Hematopoietic multipotent progenitor cell treated with erythropoietin and hydrocortisone succinate and interleukin-3 and kit ligand, for 6 days (in vitro differentiated cells): Measurements from ENCODE around the gene WDR33.

Source experiments
- DNase-seq: peaks from one replicate; pipeline ENCODE4 v3.0.0-alpha.2; 2015

The WDR33 gene

GRCh38 chr2:127713562-127713961 lies 97.4 kb downstream of the WDR33 start:
- DNase-seq = no peak

- no peak for DNase-seq
Measured at GRCh38 chr2:127712999-127713398, 98.0 kb downstream of the WDR33 start.

GRCh38 chr2:127709336-127709735 lies 101.6 kb downstream of the WDR33 start:
- DNase-seq = no peak

GRCh38 chr2:127707890-127708648 lies 102.9 kb downstream of the WDR33 start:
- DNase-seq = no peak

DNA sequence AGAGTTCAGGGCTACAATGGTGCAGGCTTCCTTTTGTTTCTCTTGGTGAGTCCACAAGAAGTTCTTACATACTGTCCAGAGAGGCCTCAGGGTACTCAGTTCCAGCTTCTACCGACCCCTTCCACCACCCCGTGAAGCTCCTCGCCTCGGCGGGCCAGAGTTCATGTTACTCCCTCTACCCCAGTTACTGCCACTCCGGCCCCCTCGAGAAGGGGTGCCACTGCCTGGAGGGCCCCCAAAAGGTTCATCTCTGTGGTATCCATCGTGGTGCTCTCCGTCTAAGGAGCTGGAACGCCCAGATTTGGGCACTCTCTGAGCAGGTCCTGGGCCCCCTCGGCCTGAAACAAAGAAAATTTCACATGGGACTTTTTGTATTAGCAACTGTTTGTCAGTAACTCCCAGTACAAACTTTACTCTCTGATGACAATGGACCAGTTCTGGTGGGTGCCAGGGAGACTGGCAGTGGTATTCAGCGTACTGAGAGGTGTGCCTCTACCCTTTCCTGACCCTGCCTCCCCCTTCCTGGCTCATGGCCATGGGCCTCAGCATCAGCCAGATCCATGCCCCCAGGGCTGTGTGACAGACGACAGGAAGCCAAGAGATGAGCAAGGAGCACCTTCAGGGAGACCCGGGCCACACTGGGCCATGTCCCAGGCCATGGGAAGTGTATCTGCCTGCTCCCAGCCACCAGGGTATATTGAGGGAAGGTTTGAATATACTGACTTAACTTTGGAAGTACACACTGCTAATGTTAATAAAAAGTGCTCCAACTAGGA lies 104.6 kb downstream of the WDR33 start:
- no peak for DNase-seq

DNA sequence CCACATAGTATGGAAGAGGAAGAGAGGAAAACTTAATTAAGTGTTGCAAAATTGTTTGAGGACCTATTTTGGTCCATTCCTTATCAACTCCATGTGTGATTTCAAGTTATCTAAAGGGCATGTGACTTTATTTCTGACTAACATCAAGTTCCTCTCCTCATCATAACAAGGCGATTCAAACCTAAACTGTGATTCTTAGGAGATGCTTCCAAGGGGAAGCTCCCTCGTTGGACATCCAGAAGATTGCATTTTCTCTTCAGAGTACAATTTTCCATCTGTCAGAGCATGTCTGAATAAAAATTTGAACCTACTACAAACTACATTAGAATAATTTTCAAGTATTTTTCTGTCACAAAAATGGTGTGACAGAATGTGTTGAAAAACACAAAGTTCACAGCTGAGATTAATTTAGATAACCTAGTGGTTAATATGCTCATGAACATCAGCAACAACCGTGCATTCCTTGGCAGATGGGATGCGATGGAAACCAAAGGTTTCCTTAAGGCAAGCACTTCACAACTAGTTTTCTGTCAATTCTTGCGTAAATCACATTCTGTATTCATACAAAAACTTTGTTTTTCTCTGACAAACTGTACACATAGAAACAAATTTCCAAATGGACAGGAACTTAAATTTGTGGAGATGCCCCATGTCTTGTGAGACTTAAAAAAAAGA lies 105.4 kb downstream of the WDR33 start:
- no peak for DNase-seq

GRCh38 chr2:127704641-127705390 lies 106.2 kb downstream of the WDR33 start:
- DNase-seq = no peak

DNA sequence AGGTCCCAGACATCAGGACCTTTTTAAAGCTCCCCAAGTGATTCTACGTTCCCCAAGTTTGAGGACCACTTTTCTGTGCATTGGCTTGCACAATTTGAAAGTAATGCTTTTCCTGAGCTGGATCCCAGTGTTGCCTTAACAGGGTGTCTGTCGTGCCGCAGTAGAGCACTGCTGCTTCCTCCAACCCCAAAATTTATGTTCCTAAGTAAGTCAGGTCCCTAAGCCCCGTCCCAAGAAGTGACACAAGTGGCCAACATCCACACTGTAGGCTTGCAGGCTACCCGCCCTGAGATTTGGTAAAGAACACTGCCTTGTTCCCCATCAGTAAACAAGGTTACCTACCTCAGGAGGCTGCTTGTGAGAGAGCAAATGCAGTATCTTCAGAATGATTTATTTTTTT lies 107.7 kb downstream of the WDR33 start:
- DNase-seq = no peak

DNA sequence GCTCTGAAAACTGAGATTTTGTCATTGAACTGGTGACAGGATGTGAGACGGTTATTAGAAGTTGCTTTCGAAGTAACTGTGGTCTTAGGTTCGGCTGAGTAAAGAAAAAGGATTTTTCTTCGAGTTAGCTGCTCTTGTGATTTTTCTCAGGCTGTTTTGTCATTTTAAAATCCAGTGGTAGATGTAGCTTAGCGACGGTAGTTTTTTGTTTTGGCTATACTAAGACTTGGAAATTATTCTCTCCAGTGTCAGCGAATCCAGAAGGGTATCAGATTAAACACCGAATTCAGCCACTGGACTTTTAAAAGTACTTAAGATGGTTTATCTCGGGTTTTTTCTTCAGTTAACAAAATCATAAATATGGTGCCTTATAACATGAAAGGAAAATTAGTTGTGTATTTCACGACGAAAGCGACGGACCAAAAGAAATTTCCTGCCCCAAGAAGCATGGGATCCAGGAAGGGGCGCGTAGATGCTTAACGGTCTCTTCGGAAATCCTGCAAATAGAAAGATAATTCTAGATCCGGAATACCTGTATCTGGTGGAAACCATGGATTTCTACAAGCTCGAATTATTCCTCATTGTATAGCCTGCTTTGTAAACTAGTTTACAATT lies 108.5 kb downstream of the WDR33 start:
- no peak for DNase-seq

DNA sequence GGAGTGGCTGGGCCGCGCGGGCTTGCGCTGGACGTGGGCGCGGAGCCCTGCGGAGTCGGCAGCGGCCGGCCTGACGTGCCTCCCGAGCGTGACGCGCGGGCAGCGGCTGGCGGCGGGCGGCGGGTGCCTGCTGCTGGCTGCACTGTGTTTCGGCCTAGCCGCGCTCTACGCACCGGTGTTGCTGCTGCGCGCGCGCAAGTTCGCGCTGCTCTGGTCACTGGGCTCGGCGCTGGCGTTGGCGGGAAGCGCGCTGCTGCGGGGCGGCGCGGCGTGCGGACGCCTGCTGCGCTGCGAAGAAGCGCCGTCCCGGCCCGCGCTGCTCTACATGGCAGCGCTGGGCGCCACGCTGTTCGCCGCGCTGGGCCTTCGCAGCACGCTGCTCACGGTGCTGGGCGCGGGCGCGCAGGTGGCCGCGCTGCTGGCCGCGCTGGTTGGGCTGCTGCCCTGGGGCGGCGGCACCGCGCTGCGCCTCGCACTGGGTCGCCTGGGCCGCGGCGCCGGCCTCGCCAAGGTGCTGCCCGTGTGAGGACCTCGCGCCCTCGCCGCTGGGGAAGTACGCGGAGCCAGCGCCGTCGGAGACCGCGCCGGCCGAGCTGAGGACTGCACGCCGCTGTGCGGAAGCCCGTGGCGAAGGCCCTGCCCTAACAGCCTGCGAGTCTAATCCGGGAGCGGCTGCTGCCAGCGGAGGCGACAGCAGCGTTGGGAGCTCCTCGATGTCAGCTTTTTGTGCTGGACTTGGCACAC lies 109.1 kb downstream of the WDR33 start:
- DNase-seq = peak; percentile 89

- peak; percentile 96 for DNase-seq
Measured at GRCh38 chr2:127701193-127701650, 109.7 kb downstream of the WDR33 start, which contains the start of gene SFT2D3. TSS of gene SFT2D3 (plus strand) at chr2:127701497. CDS start at chr2:127701529, 32 bp downstream.

- peak; percentile 61 for DNase-seq
Measured at GRCh38 chr2:127700527-127701192, 110.3 kb downstream of the WDR33 start.

GRCh38 chr2:127698553-127699355 lies 112.2 kb downstream of the WDR33 start:
- DNase-seq = no peak

DNA sequence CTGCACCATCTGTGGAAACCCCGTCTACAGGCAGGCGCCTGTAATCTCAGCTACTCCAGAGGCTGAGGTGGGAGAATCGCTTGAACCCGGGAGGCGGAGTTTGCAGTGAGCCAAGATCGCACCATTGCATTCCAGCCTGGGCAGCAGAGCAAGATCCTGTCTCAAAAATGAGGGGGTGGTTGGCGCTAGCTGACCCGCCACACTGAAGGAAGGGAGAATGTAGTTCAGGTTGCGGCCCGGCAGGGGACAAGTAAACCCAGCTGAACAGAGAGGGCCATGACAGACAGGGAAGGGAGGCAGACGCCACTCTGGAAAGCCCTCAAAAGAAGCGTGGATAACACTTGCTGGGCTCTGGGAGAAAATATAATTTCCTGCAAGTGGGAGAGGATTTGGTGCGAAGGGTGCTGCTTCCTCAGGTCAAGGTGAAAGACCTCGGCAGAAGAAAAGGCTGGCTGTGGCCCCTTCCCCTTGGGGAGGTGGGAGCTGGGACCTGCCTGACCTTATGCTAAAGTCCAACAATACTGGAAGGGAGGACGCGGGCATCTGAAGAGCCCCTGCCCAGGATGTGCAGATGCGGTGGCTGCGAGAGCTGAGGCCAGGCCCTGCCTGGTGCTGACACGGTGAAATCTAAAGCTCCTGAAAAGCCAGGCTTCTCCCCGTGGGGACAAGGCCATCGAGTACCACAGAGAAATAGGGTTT lies 113.3 kb downstream of the WDR33 start:
- no peak for DNase-seq

DNA sequence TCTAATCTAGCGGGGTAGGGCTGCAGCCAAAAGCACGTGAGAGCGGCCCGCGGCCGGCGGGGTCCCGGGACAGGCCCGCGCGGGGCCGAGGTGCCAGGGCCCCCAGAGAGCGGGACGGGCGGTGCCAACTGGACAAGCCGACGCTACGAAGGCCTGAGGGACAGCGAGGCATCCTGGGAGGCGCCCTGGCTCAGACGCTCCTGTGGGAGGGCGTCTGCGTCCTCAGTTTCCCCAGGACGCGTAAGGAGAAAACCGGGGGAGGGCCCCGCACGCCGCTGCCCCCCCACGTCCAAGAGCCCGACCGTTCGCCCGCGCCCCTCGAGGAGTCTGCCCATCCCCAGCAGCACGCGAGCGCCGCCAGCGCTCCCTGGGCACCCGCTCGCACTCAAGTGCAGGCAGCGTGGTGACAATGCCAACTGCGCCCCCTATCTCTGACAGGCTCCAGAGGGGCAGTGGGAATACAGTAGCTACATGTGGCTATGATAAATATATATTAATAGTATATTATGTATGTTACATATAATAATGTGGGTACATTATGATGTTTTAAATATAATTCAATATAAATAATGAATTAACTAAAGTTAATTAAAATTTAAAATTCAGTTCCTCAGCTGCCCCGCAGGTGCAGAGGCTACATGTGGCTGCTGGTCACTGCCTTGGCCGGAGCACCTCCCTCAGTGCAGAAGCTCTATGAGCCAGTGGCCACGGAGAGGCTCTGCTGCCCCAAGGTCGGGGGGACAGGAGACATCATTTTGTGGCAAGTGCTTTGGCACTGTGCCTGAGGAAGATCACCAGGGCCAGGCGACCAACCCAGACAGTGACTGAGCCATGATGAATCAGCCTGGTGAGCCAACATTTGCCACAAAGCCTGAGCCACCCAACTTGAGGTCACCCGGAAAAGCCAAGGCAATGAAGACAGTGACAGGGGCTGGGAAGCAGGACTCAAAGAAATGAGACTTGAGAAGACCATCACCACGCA lies 115.2 kb downstream of the WDR33 start:
- peak; percentile 72 for DNase-seq

DNA sequence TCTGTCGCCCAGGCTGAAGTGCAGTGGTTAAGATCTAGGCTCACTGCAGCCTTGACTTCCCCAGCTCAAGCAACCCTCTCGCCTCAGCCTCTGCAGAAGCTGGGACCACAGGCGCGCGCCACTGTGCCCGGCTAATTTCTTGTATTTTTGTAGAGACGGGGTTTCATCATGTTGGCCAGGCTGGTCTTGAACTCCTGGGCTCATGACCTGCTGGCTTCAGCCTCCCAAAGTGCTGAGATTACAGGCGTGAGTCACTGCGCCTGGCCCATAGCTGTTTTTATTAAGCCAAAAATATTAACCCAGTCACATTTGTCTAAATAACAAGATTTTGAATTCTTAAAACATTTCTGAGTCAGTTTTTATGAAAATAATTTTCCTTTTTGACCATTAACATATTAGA lies 116.0 kb downstream of the WDR33 start:
- no peak for DNase-seq

GRCh38 chr2:127690696-127691095 lies 120.3 kb downstream of the WDR33 start:
- DNase-seq = no peak

DNA sequence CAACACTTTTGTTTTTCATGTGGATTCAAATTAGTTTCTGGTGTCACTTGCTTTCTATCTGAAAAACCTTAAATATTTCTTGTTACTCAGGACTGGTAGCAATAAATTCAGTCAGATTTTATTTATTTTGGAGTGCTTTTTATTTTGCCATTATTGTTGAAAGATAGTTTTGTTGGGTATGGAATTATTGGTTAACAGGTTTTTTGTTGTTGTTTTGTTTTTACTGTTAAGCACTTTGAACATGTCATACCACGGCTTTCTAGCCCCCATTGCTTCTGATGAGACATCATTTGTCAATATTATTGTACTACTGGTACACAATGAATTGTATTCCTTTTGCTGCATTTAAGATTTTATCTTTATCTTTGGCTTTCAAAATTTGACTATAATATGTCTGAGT lies 122.6 kb downstream of the WDR33 start:
- DNase-seq = no peak
